HFFc6 (cell line): ENCODE results near the gene FCHSD1. TPM values are rescaled to one million over a fixed set of nuclear protein-coding genes. Genes with fewer than 3 reads are reported as not detected.
A peak's percentile ranks its signal among the peaks of the same experiment; 100 is the strongest.

Source experiments
- DNase-seq: peaks from one replicate; pipeline ENCODE4 v3.0.0-alpha.2; 2018
- H3K27ac Mint-ChIP-seq: 2 replicates; pipeline ENCODE4 v1.8.0; 2020; ENCODE audit warnings: mild to moderate bottlenecking, mixed read lengths
- H3K27me3 Mint-ChIP-seq: 2 replicates; pipeline ENCODE4 v1.8.0; 2021; ENCODE audit warnings: mild to moderate bottlenecking, moderate library complexity, mixed read lengths; ENCODE audit not compliant: insufficient read depth
- H3K36me3 Mint-ChIP-seq: 2 replicates; pipeline ENCODE4 v1.8.0; 2021; ENCODE audit warnings: low read depth, mixed read lengths
- H3K4me1 Mint-ChIP-seq: 2 replicates; pipeline ENCODE4 v1.8.0; 2020; ENCODE audit warnings: low read depth, mixed read lengths
- H3K4me3 Mint-ChIP-seq: 2 replicates; pipeline ENCODE4 v1.8.0; 2020; ENCODE audit warnings: mild to moderate bottlenecking, moderate library complexity, mixed read lengths
- H3K9me3 Mint-ChIP-seq: 2 replicates; pipeline ENCODE4 v1.8.0; 2020; ENCODE audit warnings: mild to moderate bottlenecking, mixed read lengths
- long read RNA-seq: library from polyadenylated mRNA; unstranded; transcript quantifications from one replicate; pipeline ENCODE4 v2.0.0, GENCODE V29; 2019
- total RNA-seq, 6 experiments: library from RNA; stranded (reverse); fragmentation: NEBNext Ultra II Directional; extraction: Animal tissue kit (Norgen Biotek cat#: 25700); gene quantifications; 2 replicates in 1 of 6; 3 replicates in 5 of 6; pipeline ENCODE4 v1.2.3, GENCODE V29; 2021
- TF ChIP-seq, protein P1 (sequence below): fragments of 200-600 bp; sonication (generic); IDR thresholded peaks from 2 replicates; pipeline ENCODE4 v1.5.0; 2021; ENCODE audit warnings: antibody characterized with exemption, mild to moderate bottlenecking

The FCHSD1 gene
- 10 to 100 TPM; 20.8 to 31.7 (median 25.3) TPM for total RNA-seq
- long read RNA-seq, partial matches to known transcripts: 2 of 14 reads
- long read RNA-seq, other reads (novel, unspliced or antisense): 12 of 14 reads

DNA sequence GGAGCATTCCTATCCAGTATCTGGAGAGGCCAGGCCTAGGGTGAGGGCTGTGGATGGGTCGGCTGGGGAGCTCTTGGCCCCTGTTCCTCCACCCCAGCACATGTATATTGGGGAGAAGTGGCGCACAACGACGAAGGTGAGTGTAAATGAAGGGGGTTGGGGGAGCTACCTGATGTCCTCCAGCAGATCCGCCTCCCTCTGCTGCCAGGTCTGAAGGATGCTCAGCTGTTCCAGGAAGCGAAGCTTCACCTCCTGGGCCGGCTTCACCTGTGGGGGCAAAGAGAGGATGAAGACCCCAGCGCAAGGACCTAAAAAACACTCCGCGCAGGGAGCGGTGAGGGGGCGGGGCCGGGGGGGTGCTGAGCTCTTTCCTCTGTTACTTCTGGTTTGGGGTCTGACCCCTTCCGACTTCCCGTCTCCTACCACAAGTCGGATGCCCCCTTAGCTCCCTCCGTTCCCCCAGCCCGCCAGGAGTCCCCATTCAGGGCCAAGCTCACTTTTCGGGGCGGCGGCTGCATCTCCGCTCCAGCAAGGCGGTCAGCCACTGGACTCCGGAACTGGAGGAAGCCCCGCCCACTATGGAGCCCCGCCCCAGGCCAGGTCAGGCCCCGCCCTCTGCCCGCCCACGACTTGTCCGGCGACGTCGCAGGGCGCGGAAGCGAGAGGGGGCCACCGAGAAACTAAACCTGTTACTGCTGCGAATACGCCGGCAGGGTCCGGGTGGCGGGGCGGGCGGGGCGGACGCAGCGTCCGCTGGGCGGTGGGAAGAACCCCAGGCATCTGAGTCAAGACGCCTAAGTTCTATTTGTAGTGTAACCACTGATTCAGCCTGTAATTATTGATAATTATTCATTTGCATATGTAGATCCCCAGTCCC, at the start of gene FCHSD1:
FCHSD1 (minus strand) TSS at position 568 of the 877 bp plus-strand sequence; CDS start at position 518, 50 bp downstream.
- Mint-ChIP-seq H3K27ac (peak within 1 kb of the TSS; percentile 83), H3K27me3 (no peaks in the 10 kb centered on the region; the same call in 1 of the 2 replicates), H3K36me3 (peaks cover 42% of the 10 kb centered on the region), H3K4me3 (peak within 1 kb of the TSS; percentile 94), H3K4me1 (peaks cover 48% of the 10 kb centered on the region), H3K9me3 (no peaks in the 10 kb centered on the region)
- DNase-seq: peak; percentile 69
- TF ChIP-seq, protein P1, sequence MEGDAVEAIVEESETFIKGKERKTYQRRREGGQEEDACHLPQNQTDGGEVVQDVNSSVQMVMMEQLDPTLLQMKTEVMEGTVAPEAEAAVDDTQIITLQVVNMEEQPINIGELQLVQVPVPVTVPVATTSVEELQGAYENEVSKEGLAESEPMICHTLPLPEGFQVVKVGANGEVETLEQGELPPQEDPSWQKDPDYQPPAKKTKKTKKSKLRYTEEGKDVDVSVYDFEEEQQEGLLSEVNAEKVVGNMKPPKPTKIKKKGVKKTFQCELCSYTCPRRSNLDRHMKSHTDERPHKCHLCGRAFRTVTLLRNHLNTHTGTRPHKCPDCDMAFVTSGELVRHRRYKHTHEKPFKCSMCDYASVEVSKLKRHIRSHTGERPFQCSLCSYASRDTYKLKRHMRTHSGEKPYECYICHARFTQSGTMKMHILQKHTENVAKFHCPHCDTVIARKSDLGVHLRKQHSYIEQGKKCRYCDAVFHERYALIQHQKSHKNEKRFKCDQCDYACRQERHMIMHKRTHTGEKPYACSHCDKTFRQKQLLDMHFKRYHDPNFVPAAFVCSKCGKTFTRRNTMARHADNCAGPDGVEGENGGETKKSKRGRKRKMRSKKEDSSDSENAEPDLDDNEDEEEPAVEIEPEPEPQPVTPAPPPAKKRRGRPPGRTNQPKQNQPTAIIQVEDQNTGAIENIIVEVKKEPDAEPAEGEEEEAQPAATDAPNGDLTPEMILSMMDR: no peak

DNA sequence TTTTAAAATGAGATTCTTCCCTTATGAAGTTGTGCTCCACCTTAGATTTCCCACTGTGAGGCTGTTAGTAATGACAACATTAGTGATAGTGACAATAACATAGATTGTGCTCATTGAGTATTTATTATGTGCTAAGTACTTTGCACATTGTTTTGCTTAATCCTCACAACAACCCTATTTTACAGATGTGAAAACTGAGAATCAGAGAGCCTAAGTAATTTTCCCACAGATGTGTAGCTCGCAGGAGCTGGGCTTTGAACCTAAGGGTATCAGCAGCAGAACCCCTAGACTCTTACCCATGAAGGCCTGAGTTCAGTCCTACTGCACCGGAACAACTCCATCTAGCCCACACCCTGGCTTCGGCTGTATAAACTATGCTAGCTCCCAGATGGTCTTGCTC, 46.4 kb upstream of the FCHSD1 start:
- TF ChIP-seq, protein P1: no peak

DNA sequence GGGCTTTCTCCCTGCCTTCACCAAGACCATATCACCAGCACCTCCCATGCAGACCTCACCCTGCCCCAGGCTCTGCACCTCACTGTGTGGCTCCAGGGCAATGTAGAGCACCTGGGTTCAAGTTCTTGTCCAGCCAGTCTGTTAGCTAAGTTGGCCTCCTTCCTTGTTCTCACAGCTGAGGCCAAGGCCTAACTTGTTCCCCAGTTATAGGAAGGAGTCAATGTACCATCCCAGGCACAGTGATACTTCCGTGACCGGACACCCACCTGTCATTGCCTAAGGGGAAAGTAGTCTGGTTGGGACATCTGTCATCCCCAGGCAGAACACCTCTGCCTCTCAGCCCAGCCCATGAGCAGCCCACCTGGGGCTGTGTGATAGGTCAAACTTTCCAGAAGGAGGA, 45.2 kb upstream of the FCHSD1 start:
- Mint-ChIP-seq H3K4me3 (no peak overlapping the region), H3K9me3 (no peaks in the 10 kb centered on the region), H3K36me3 (no peaks in the 10 kb centered on the region), H3K27ac (no peak overlapping the region), H3K4me1 (peaks cover 10% of the 10 kb centered on the region; the same call in 1 of the 2 replicates), H3K27me3 (peaks cover 40% of the 10 kb centered on the region)
- DNase-seq: no peak
- TF ChIP-seq, protein P1: no peak

More for the DNA sequence above, 46.4 kb upstream of the FCHSD1 start:
- peaks cover 1% of the 10 kb centered on the region; the same call in 1 of the 2 replicates for H3K4me1 Mint-ChIP-seq
- peaks cover 43% of the 10 kb centered on the region for H3K27me3 Mint-ChIP-seq
- no peak for DNase-seq
- no peaks in the 10 kb centered on the region for H3K9me3 Mint-ChIP-seq
- H3K4me3 Mint-ChIP-seq: no peak overlapping the region
- H3K27ac Mint-ChIP-seq: no peak overlapping the region
- H3K36me3 Mint-ChIP-seq: no peaks in the 10 kb centered on the region

DNA sequence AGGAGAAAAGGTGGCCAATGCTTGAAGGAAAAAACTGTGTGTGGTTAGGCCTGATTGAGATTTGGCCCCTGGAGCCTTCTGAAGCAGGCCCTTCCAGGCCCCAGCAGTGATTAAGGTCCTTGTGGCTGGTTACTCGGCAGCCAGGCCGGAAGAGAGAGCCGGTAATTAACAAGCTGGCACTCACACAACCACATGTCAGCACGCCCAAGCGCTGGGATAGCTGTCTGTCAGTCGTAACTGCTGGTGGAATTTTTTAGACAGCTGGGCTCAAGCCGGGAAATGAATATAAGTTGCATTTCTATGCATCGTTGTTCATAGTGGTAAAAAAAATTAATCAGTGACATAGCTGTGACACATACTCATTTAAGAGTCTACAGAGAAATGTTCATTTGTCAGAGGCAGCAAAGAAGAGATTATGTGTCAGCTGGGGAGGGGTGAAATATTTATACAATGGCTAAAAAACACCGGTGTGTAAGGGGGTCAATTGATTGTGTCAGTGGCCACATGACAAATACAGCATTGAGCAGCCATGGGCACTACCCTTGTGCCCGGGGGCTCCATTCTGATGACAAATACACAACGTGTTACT, 44.5 kb upstream of the FCHSD1 start:
- TF ChIP-seq, protein P1: no peak
- Mint-ChIP-seq H3K36me3 (no peaks in the 10 kb centered on the region), H3K4me1 (peaks cover 10% of the 10 kb centered on the region; the same call in 1 of the 2 replicates), H3K27ac (no peak overlapping the region), H3K9me3 (no peaks in the 10 kb centered on the region), H3K27me3 (peaks cover 37% of the 10 kb centered on the region), H3K4me3 (no peak overlapping the region)
- DNase-seq: no peak

DNA sequence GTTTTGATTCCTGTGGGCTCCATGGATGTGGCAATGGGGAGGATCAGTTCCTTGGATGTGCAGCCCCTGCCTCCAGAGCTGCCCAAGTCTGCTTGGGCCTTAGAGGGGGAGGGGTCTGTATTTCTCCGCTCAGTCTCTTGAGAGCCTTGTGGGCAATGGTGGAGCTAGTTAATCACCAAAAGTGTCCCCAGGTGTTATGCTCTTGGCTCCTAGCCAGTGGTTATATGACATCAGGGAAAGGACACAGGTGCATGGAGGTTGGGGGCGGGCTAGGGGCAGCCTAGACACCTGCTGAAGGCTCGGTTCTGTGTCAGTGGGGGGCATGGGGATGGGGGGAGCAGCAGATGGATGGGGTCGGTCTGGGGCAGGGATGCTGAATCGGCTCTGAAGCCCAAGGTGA, 43.3 kb upstream of the FCHSD1 start:
- no peak for DNase-seq
- H3K27ac Mint-ChIP-seq: no peak overlapping the region
- peaks cover 37% of the 10 kb centered on the region for H3K27me3 Mint-ChIP-seq

More for the DNA sequence above, 43.3 kb upstream of the FCHSD1 start:
- Mint-ChIP-seq H3K4me1 (peaks cover 10% of the 10 kb centered on the region; the same call in 1 of the 2 replicates), H3K9me3 (no peaks in the 10 kb centered on the region), H3K4me3 (no peak overlapping the region), H3K36me3 (no peaks in the 10 kb centered on the region)
- TF ChIP-seq, protein P1: no peak
